ENCODE results near the gene CPLX3. TPM values are rescaled to one million over a fixed set of nuclear protein-coding genes. Genes with fewer than 3 reads are reported as not detected.
A peak's percentile ranks its signal among the peaks of the same experiment; 100 is the strongest.

The CPLX3 gene
- polyA plus RNA-seq, 2 of the 4 experiments (the other 2 are of a cell fraction) = not detected

DNA sequence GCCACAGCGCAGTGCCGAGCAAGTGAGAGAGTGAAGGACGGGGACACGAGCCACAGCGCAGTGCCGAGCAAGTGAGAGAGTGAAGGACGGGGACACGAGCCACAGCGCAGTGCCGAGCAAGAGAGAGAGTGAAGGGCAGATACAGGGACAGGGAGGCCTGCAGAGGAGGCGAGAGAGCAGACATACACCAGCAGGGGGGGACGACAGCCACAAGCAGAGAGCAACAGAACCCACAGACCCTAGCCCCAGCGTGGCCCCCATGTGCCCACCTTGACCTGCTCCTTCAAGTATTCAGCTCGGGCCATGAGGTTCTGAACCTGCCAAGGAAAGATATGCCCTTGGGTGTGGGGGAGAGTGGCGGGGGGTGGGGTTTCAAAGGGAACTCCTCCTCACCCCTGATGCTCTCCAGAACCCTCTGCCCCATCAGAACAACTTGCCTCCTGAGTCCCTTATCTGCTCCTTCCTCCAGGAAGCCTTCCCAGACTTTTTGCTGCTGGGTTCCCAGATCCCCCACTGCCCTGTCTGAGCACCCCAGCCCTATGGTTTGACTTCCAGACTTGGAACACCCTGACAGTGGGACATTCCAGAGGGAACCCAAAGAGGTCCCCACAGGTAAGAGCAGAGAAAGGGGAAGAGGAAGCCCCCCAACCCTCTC, 11.2 kb downstream of the CPLX3 start:
- H3K4me2 ChIP-seq = no peak overlapping the region
- ChIA-PET CTCF (interaction anchor here (0.6 to 66.7 kb wide), 5 partner anchors 11 to 113 kb away, joined by 3 to 1908 read pairs (median 6); partner anchors contain the start of genes CPLX3, CSK and LMAN1L), POLR2A (no interaction called here)
- H3K9me3 ChIP-seq = no peaks in the 10 kb centered on the region
- no peak for FAIRE-seq
- WGBS (ENCODE audit: missing lambda C conversion rate) = 90% methylated on average over 15 of the region's 15 CpGs
- H3K27ac ChIP-seq = no peak overlapping the region
- peaks cover 10% of the 10 kb centered on the region for H3K4me1 ChIP-seq
- no peak overlapping the region for H3K4me3 ChIP-seq
- peak in 1 of 2 experiments; percentile 10; a peak in 1 of 6 replicates for ATAC-seq
- no peak for TF ChIP-seq EHF (CRISPR knock-in tag; IDR thresholded peaks at IDR 0.05)
- TF ChIP-seq HOXB13 (CRISPR knock-in tag; IDR thresholded peaks at IDR 0.05; ENCODE audit: low read depth) = no peak
- no peak for TF ChIP-seq FOSL2 (IDR thresholded peaks at IDR 0.05)
- no peak for TF ChIP-seq FOSL2 (CRISPR knock-in tag; IDR thresholded peaks at IDR 0.05)
- TF ChIP-seq ZFP36 (IDR thresholded peaks at IDR 0.05; ENCODE audit: borderline replicate concordance, partially characterized antibody) = peak; percentile 45
- TF ChIP-seq, protein P1, sequence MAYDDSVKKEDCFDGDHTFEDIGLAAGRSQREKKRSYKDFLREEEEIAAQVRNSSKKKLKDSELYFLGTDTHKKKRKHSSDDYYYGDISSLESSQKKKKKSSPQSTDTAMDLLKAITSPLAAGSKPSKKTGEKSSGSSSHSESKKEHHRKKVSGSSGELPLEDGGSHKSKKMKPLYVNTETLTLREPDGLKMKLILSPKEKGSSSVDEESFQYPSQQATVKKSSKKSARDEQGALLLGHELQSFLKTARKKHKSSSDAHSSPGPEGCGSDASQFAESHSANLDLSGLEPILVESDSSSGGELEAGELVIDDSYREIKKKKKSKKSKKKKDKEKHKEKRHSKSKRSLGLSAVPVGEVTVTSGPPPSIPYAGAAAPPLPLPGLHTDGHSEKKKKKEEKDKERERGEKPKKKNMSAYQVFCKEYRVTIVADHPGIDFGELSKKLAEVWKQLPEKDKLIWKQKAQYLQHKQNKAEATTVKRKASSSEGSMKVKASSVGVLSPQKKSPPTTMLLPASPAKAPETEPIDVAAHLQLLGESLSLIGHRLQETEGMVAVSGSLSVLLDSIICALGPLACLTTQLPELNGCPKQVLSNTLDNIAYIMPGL (CRISPR knock-in tag; IDR thresholded peaks at IDR 0.05; ENCODE audit: borderline replicate concordance) = no peak
- no peak for DNase-seq (ENCODE audit: low read depth in 1 of 2, low spot score in 1 of 2)

DNA sequence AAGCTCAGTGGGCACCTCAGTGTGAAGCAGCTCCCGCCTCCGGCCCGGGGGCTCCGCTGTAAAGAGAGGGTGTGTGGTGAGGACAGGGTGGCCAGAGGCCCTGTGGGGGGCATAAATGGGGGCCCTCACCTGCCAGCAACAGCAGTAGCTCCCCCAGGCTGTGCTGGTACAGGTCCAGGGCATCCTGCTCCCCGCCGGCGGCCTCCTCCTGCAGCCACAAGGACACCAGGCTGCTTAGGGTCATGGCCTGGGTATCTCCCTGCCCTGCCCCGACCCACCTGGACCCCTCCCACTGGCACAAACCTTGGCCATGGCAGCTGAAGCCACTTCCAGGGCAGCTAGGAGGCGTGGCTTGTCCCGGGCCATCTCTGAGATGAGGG, 11.7 kb downstream of the CPLX3 start:
- FAIRE-seq (no peak), ATAC-seq (no peak), DNase-seq (ENCODE audit: low read depth in 1 of 2, low spot score in 1 of 2) (no peak)
- H3K9me3 ChIP-seq = no peaks in the 10 kb centered on the region
- 93% methylated on average over 10 of the region's 10 CpGs for WGBS (ENCODE audit: missing lambda C conversion rate)
- H3K4me2 ChIP-seq = no peak overlapping the region
- POLR2A ChIA-PET = no interaction called here
- H3K4me3 ChIP-seq = no peak overlapping the region
- H3K4me1 ChIP-seq = peaks cover 10% of the 10 kb centered on the region
- no peak overlapping the region for H3K27ac ChIP-seq
- TF ChIP-seq ZSCAN20 (CRISPR knock-in tag; IDR thresholded peaks at IDR 0.05) = no peak
- no peak for TF ChIP-seq EHF (CRISPR knock-in tag; IDR thresholded peaks at IDR 0.05)
- no peak for TF ChIP-seq NPAS2 (CRISPR knock-in tag; IDR thresholded peaks at IDR 0.05; ENCODE audit: borderline replicate concordance)
- no peak for TF ChIP-seq GATA3 (IDR thresholded peaks at IDR 0.05; ENCODE audit: borderline replicate concordance)
- no peak for TF ChIP-seq CBX2 (IDR thresholded peaks at IDR 0.05; ENCODE audit: borderline replicate concordance, low read depth)
- TF ChIP-seq TP53 (CRISPR knock-in tag; IDR thresholded peaks at IDR 0.05) = no peak
- TF ChIP-seq SMC3 (IDR thresholded peaks at IDR 0.05) = no peak
- no peak for TF ChIP-seq BCL3 (IDR thresholded peaks at IDR 0.05)
- TF ChIP-seq, protein P2, sequence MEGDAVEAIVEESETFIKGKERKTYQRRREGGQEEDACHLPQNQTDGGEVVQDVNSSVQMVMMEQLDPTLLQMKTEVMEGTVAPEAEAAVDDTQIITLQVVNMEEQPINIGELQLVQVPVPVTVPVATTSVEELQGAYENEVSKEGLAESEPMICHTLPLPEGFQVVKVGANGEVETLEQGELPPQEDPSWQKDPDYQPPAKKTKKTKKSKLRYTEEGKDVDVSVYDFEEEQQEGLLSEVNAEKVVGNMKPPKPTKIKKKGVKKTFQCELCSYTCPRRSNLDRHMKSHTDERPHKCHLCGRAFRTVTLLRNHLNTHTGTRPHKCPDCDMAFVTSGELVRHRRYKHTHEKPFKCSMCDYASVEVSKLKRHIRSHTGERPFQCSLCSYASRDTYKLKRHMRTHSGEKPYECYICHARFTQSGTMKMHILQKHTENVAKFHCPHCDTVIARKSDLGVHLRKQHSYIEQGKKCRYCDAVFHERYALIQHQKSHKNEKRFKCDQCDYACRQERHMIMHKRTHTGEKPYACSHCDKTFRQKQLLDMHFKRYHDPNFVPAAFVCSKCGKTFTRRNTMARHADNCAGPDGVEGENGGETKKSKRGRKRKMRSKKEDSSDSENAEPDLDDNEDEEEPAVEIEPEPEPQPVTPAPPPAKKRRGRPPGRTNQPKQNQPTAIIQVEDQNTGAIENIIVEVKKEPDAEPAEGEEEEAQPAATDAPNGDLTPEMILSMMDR (IDR thresholded peaks at IDR 0.05) = no peak
- TF ChIP-seq, protein P3, sequence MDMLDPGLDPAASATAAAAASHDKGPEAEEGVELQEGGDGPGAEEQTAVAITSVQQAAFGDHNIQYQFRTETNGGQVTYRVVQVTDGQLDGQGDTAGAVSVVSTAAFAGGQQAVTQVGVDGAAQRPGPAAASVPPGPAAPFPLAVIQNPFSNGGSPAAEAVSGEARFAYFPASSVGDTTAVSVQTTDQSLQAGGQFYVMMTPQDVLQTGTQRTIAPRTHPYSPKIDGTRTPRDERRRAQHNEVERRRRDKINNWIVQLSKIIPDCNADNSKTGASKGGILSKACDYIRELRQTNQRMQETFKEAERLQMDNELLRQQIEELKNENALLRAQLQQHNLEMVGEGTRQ (IDR thresholded peaks at IDR 0.05) = no peak
- no peak for TF ChIP-seq ATOH8 (CRISPR knock-in tag; IDR thresholded peaks at IDR 0.05; ENCODE audit: low read depth)
- TF ChIP-seq RNF2 (IDR thresholded peaks at IDR 0.05; ENCODE audit: borderline replicate concordance, low read depth) = no peak
- TF ChIP-seq CHD2 (IDR thresholded peaks at IDR 0.05; ENCODE audit: low read length, partially characterized antibody) = no peak
- TF ChIP-seq KDM1A (IDR thresholded peaks at IDR 0.05; ENCODE audit: low read depth) = no peak
- no peak for TF ChIP-seq HOXB5 (CRISPR knock-in tag; IDR thresholded peaks at IDR 0.05)
- no peak for TF ChIP-seq JUNB (IDR thresholded peaks at IDR 0.05)
- TF ChIP-seq POLR2AphosphoS2 (conservative IDR thresholded peaks at IDR 0.05; ENCODE audit: low read length) = no peak
- no peak for TF ChIP-seq SREBF2 (IDR thresholded peaks at IDR 0.05)
- no peak for TF ChIP-seq ESRRA (IDR thresholded peaks at IDR 0.05; ENCODE audit: borderline replicate concordance, low read length)
- CTCF ChIA-PET = interaction anchor here (0.6 to 66.7 kb wide), 4 partner anchors 13 to 112 kb away, joined by 3 to 1908 read pairs (median 5); partner anchors contain the start of genes CSK and LMAN1L
